22Rv1 (cell line): ENCODE results near the gene LGALS9.

Source experiments
- H3K27ac ChIP-seq: fragments of 450-650 bp; 2 replicates; pipeline ENCODE4 v1.5.1; 2017
- CTCF ChIP-seq: fragments of 450-650 bp; IDR thresholded peaks from 2 replicates; pipeline ENCODE4 v1.5.1; 2017; ENCODE audit warnings: mild to moderate bottlenecking
- ZFX ChIP-seq: fragments of 450-650 bp; IDR thresholded peaks from 2 replicates; pipeline ENCODE4 v1.6.1; 2017; ENCODE audit warnings: antibody characterized with exemption, borderline replicate concordance

LGALS9 gene

GRCh38 chr17:27603421-27603770 lies 27.6 kb upstream of the LGALS9 start:
- no peak overlapping the region for H3K27ac ChIP-seq
- TF ChIP-seq CTCF (peak; percentile 67), ZFX (no peak)

- TF ChIP-seq ZFX: no peak
- no peak for TF ChIP-seq CTCF
- H3K27ac ChIP-seq: no peak overlapping the region
Observed at GRCh38 chr17:27603880-27604794, 26.9 kb upstream of the LGALS9 start.

GRCh38 chr17:27605409-27605808 lies 25.6 kb upstream of the LGALS9 start:
- H3K27ac ChIP-seq: no peak overlapping the region
- TF ChIP-seq ZFX (no peak), CTCF (no peak)

GRCh38 chr17:27607521-27608091 lies 23.4 kb upstream of the LGALS9 start:
- TF ChIP-seq ZFX (no peak), CTCF (no peak)

GRCh38 chr17:27608328-27609230 lies 22.4 kb upstream of the LGALS9 start:
- TF ChIP-seq CTCF (no peak), ZFX (no peak)
- no peak overlapping the region for H3K27ac ChIP-seq

More at GRCh38 chr17:27607521-27608091, 23.4 kb upstream of the LGALS9 start:
- no peak overlapping the region for H3K27ac ChIP-seq

- no peak overlapping the region for H3K27ac ChIP-seq
- TF ChIP-seq ZFX (no peak), CTCF (peak; percentile 72)
Observed at GRCh38 chr17:27609611-27610303, 21.2 kb upstream of the LGALS9 start.
